BLaER1 treated with 17β-estradiol and CSF1 and Interleukin-3, amounts not matched to agents 10 nM and 100 nM (cell line): ENCODE measurements around the gene CIB1.
A peak's percentile ranks its signal among the peaks of the same experiment; 100 is the strongest.

Experiments
- H3K27ac ChIP-seq, 11 experiments: shearing (Covaris generic); formaldehyde crosslinking; 2 replicates each; pipeline ENCODE4 v1.8.1; 2022
- H3K27me3 ChIP-seq, 11 experiments: shearing (Covaris generic); formaldehyde crosslinking; 2 replicates each; pipeline ENCODE4 v1.8.1; 2022
- H3K36me3 ChIP-seq, 11 experiments: shearing (Covaris generic); formaldehyde crosslinking; 2 replicates each; pipeline ENCODE4 v1.8.1; 2022
- H3K4me1 ChIP-seq, 10 experiments: shearing (Covaris generic); formaldehyde crosslinking; 2 replicates each; pipeline ENCODE4 v1.8.1; 2022
- H3K4me2 ChIP-seq, 11 experiments: shearing (Covaris generic); formaldehyde crosslinking; 2 replicates each; pipeline ENCODE4 v1.8.1; 2022
- H3K4me3 ChIP-seq, 10 experiments: shearing (Covaris generic); formaldehyde crosslinking; 2 replicates each; pipeline ENCODE4 v1.8.1; 2022
- H3K9ac ChIP-seq, 11 experiments: shearing (Covaris generic); formaldehyde crosslinking; 2 replicates each; pipeline ENCODE4 v1.8.1; 2022
- H3K9me3 ChIP-seq, 11 experiments: shearing (Covaris generic); formaldehyde crosslinking; replicated peaks in 1 of 11; 2 replicates each; pipeline ENCODE4 v1.8.1; 2022
- H4K20me1 ChIP-seq, 11 experiments: shearing (Covaris generic); formaldehyde crosslinking; 2 replicates each; pipeline ENCODE4 v1.8.1; 2022
- Cebpa-rat ChIP-seq, 11 experiments: shearing (Covaris generic); IDR thresholded peaks; 2 replicates each; pipeline ENCODE4 v1.8.1; 2022

The CIB1 gene

GRCh38 chr15:90227336-90227735 is 6.4 kb downstream of the CIB1 start:
- Histone ChIP-seq H3K27me3 (no peaks in the 10 kb centered on the region), H3K27ac (no peak overlapping the region), H4K20me1 (peaks cover 13 to 83% (median 36%) of the 10 kb centered on the region in 11 experiments; a peak in 19 of 22 replicates), H3K9me3 (no peaks in the 10 kb centered on the region), H3K4me1 (peaks cover 25 to 57% (median 53%) of the 10 kb centered on the region in 10 experiments), H3K9ac (0 out of 22 replicates have a peak overlapping the region, but pooled peaks of 1 of the 11 experiments have one; percentile 6), H3K36me3 (peaks cover 72 to 86% (median 84%) of the 10 kb centered on the region in 11 experiments), H3K4me2 (no peak overlapping the region), H3K4me3 (no peak overlapping the region)
- TF ChIP-seq Cebpa-rat (IDR thresholded peaks at IDR 0.05): no peak

DNA sequence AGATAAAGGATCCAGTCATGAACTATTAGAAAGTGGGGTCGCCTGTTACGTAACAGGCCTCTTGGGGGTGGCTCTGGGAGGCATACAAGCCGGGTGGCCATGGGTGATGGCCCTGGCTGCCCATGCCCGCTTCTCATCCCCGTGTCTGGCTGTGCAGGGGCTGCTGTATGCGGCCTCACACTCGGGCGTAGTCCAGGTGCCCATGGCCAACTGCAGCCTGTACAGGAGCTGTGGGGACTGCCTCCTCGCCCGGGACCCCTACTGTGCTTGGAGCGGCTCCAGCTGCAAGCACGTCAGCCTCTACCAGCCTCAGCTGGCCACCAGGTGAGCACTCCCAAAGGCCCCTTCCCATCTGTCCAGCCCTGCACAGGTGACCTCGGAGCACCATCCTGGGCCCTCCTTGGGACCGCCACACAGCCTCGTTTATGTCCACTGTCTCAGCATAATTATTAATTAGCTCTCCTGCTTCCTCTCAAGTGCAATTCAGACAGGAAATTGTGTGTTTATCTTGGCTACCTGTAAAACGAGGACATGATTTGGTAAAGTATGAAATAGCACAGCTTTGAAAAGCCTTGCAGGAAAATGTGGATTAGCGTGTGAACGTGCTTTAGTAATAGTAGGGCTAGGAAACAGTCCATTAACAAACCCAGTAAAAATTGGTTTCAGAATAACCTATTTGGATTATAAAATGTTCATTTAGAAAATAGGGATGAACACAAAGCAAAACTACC is 8.1 kb downstream of the CIB1 start:
- TF ChIP-seq Cebpa-rat (IDR thresholded peaks at IDR 0.05): no peak
- Histone ChIP-seq H3K27me3 (no peaks in the 10 kb centered on the region), H3K36me3 (peaks cover 72 to 100% (median 93%) of the 10 kb centered on the region in 11 experiments), H4K20me1 (peaks cover 7 to 80% (median 26%) of the 10 kb centered on the region in 11 experiments; a peak in 18 of 22 replicates), H3K4me1 (peaks cover 9 to 57% (median 52%) of the 10 kb centered on the region in 10 experiments), H3K4me3 (no peak overlapping the region), H3K9me3 (no peaks in the 10 kb centered on the region), H3K4me2 (no peak overlapping the region), H3K27ac (no peak overlapping the region), H3K9ac (peak overlapping the region in 1 of 11 experiments; percentile 25; a peak in 1 of 22 replicates)

GRCh38 chr15:90225047-90225446 is 8.7 kb downstream of the CIB1 start:
- no peak for TF ChIP-seq Cebpa-rat (IDR thresholded peaks at IDR 0.05)
- no peaks in the 10 kb centered on the region for H3K27me3 ChIP-seq
- peaks cover 67 to 97% (median 87%) of the 10 kb centered on the region in 11 experiments for H3K36me3 ChIP-seq
- peaks cover 1 to 78% (median 21%) of the 10 kb centered on the region in 11 experiments; a peak in 18 of 22 replicates for H4K20me1 ChIP-seq
- H3K4me2 ChIP-seq: peak overlapping the region in 8 of 11 experiments; percentile 21 to 70 (median 53); a peak in 13 of 22 replicates
- peak overlapping the region in 4 of 11 experiments; percentile 8 to 34 (median 20); a peak in 3 of 22 replicates for H3K9ac ChIP-seq
- no peak overlapping the region for H3K4me3 ChIP-seq
- H3K27ac ChIP-seq: no peak overlapping the region
- no peaks in the 10 kb centered on the region for H3K9me3 ChIP-seq
- H3K4me1 ChIP-seq: peaks cover 3 to 54% (median 48%) of the 10 kb centered on the region in 10 experiments

GRCh38 chr15:90223441-90224165 is 10.1 kb downstream of the CIB1 start:
- Histone ChIP-seq H3K27ac (peak overlapping the region in 1 of 11 experiments; percentile 14; a peak in 1 of 22 replicates), H3K4me1 (peaks cover 5 to 65% (median 59%) of the 10 kb centered on the region in 10 experiments; a peak in 18 of 20 replicates), H3K4me3 (no peak overlapping the region), H3K9me3 (no peaks in the 10 kb centered on the region), H3K36me3 (peaks cover 53 to 96% (median 73%) of the 10 kb centered on the region in 11 experiments), H3K4me2 (peak overlapping the region in 9 of 11 experiments; percentile 21 to 70 (median 51); a peak in 17 of 22 replicates), H3K27me3 (no peaks in the 10 kb centered on the region), H3K9ac (peak overlapping the region in 5 of 11 experiments; percentile 12 to 36 (median 25); a peak in 6 of 22 replicates), H4K20me1 (peaks cover 0 to 78% (median 19%) of the 10 kb centered on the region in 11 experiments; a peak in 15 of 22 replicates)
- no peak for TF ChIP-seq Cebpa-rat (IDR thresholded peaks at IDR 0.05)

DNA sequence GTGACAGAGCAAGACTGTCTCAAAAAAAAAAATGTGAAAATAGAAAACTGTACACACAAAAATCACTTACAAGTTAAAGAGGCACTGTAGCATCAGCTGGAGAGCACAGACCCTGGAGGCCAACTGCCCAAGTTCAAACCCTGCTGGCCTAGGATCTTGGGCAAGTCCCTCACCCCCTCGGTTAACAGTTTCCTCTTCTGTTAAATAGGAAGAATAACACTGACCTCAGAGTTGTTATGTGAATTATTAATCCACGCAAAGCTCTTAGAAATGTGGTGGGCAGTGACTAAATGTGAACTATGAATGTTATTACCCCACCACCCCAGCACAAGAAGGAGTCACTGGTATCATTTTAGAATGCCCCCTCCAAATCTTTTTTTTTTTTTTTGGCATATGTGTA is 11.2 kb downstream of the CIB1 start:
- Histone ChIP-seq H3K4me3 (no peak overlapping the region), H3K27ac (no peak overlapping the region), H3K36me3 (peaks cover 48 to 96% (median 72%) of the 10 kb centered on the region in 11 experiments), H4K20me1 (peaks cover 0 to 78% (median 19%) of the 10 kb centered on the region in 11 experiments; a peak in 16 of 22 replicates), H3K9me3 (no peaks in the 10 kb centered on the region), H3K27me3 (no peaks in the 10 kb centered on the region), H3K4me1 (peaks cover 5 to 67% (median 59%) of the 10 kb centered on the region in 10 experiments; a peak in 18 of 20 replicates), H3K9ac (no peak overlapping the region), H3K4me2 (peak overlapping the region in 4 of 11 experiments; percentile 30 to 70 (median 54); a peak in 2 of 22 replicates)
- TF ChIP-seq Cebpa-rat (IDR thresholded peaks at IDR 0.05): no peak

DNA sequence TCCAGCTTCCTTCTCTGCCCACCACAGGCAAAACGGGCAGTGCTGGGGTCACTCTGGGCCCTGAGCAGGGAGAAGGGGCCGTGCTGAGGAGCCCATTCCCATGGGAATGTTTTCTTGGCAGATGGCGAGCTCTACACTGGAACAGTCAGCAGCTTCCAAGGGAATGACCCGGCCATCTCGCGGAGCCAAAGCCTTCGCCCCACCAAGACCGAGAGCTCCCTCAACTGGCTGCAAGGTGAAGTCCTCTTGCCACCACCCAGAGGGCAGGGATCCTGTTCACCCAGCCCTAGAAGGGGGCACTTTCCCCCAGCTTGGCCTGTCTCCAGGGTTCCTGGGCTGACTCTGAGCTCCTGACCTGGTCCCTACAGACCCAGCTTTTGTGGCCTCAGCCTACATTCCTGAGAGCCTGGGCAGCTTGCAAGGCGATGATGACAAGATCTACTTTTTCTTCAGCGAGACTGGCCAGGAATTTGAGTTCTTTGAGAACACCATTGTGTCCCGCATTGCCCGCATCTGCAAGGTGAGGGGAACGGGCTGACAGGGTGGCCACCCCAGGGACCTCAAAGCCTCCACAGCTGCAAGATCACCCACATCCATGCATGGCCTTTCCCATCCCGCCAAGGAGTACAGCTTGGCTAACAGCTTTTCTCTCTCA is 12.4 kb downstream of the CIB1 start:
- H3K9ac ChIP-seq: peak overlapping the region in 5 of 11 experiments; percentile 7 to 53 (median 22); a peak in 5 of 22 replicates
- H3K27me3 ChIP-seq: no peaks in the 10 kb centered on the region
- no peak for TF ChIP-seq Cebpa-rat (IDR thresholded peaks at IDR 0.05)
- peaks cover 36 to 96% (median 66%) of the 10 kb centered on the region in 11 experiments for H3K36me3 ChIP-seq
- H4K20me1 ChIP-seq: peaks cover 0 to 77% (median 22%) of the 10 kb centered on the region in 11 experiments; a peak in 15 of 22 replicates
- H3K4me2 ChIP-seq: peak overlapping the region in 8 of 11 experiments; percentile 22 to 62 (median 44); a peak in 14 of 22 replicates
- no peak overlapping the region for H3K4me3 ChIP-seq
- peak overlapping the region in 1 of 11 experiments; percentile 15; a peak in 1 of 22 replicates for H3K27ac ChIP-seq
- H3K4me1 ChIP-seq: peaks cover 5 to 67% (median 59%) of the 10 kb centered on the region in 10 experiments; a peak in 18 of 20 replicates
- H3K9me3 ChIP-seq: no peaks in the 10 kb centered on the region

- Histone ChIP-seq H3K4me1 (peaks cover 12 to 63% (median 56%) of the 10 kb centered on the region in 10 experiments), H3K27me3 (no peaks in the 10 kb centered on the region), H3K9ac (peak overlapping the region in 3 of 11 experiments; percentile 10 to 38 (median 19); a peak in 2 of 22 replicates), H3K4me3 (no peak overlapping the region), H3K27ac (0 out of 22 replicates have a peak overlapping the region, but pooled peaks of 1 of the 11 experiments have one; percentile 19), H3K36me3 (peaks cover 18 to 95% (median 48%) of the 10 kb centered on the region in 11 experiments), H3K4me2 (peak overlapping the region in 10 of 11 experiments; percentile 2 to 47 (median 38); a peak in 13 of 22 replicates), H3K9me3 (no peaks in the 10 kb centered on the region), H4K20me1 (peaks cover 0 to 79% (median 13%) of the 10 kb centered on the region in 11 experiments; a peak in 14 of 22 replicates)
- no peak for TF ChIP-seq Cebpa-rat (IDR thresholded peaks at IDR 0.05)
Observed at GRCh38 chr15:90219421-90220141, 14.2 kb downstream of the CIB1 start.
